Measurements from ENCODE around the gene TBC1D5. TPM values are rescaled to one million over a fixed set of nuclear protein-coding genes. Genes with fewer than 3 reads are reported as not detected.

TBC1D5 gene
- total RNA-seq, 1 donor from 2014 or later: 48.1 TPM

- H3K4me3 ChIP-seq: no peak overlapping the region
- H3K36me3 ChIP-seq: no peaks in the 10 kb centered on the region
- no peaks in the 10 kb centered on the region for H3K4me1 ChIP-seq
- H3K27me3 ChIP-seq: no peaks in the 10 kb centered on the region
- no peaks in the 10 kb centered on the region for H3K9me3 ChIP-seq
- H3K27ac ChIP-seq: no peak overlapping the region
- no peak for DNase-seq (ENCODE audit: extremely low spot score in 2 of 2)
- intact Hi-C loops (cut with DNase I): loop anchor here (1.0 kb wide), 1 partner anchor 23 kb away; no protein-coding TSS in a partner anchor
- TF ChIP-seq CTCF (IDR thresholded peaks at IDR 0.05) (no peak), POLR2AphosphoS5 (IDR thresholded peaks at IDR 0.05; ENCODE audit: insufficient read depth in 1 of 2, low read depth in 1 of 2) (no peak), POLR2A (IDR thresholded peaks at IDR 0.05) (no peak)
Measured at GRCh38 chr3:17288839-17289399, 453.5 kb downstream of the TBC1D5 start.

- intact Hi-C loops (cut with DNase I): no loop called here
- Histone ChIP-seq H3K9me3 (no peaks in the 10 kb centered on the region), H3K36me3 (no peaks in the 10 kb centered on the region), H3K4me3 (no peak overlapping the region), H3K27me3 (no peaks in the 10 kb centered on the region), H3K4me1 (no peaks in the 10 kb centered on the region), H3K27ac (no peak overlapping the region)
- DNase-seq (ENCODE audit: extremely low spot score in 2 of 2): no peak
- no peak for TF ChIP-seq CTCF (IDR thresholded peaks at IDR 0.05)
Measured at GRCh38 chr3:17287006-17287689, 455.3 kb downstream of the TBC1D5 start.

GRCh38 chr3:17278006-17278405, 464.4 kb downstream of the TBC1D5 start:
- DNase-seq (ENCODE audit: extremely low spot score in 2 of 2): no peak
- Histone ChIP-seq H3K4me3 (no peak overlapping the region), H3K27ac (no peak overlapping the region), H3K4me1 (no peaks in the 10 kb centered on the region), H3K9me3 (no peaks in the 10 kb centered on the region), H3K27me3 (no peaks in the 10 kb centered on the region), H3K36me3 (no peaks in the 10 kb centered on the region)
- TF ChIP-seq CTCF (IDR thresholded peaks at IDR 0.05) (no peak), POLR2A (IDR thresholded peaks at IDR 0.05) (no peak), POLR2AphosphoS5 (IDR thresholded peaks at IDR 0.05; ENCODE audit: insufficient read depth in 1 of 2, low read depth in 1 of 2) (no peak)
- intact Hi-C loops (cut with DNase I): no loop called here

GRCh38 chr3:17266846-17267245, 475.6 kb downstream of the TBC1D5 start:
- Histone ChIP-seq H3K27me3 (no peaks in the 10 kb centered on the region), H3K9me3 (no peaks in the 10 kb centered on the region), H3K27ac (no peak overlapping the region), H3K4me1 (no peaks in the 10 kb centered on the region), H3K4me3 (no peak overlapping the region), H3K36me3 (no peaks in the 10 kb centered on the region)
- no peak for DNase-seq (ENCODE audit: extremely low spot score in 2 of 2)
- no peak for TF ChIP-seq CTCF (IDR thresholded peaks at IDR 0.05)
- TF ChIP-seq POLR2AphosphoS5 (IDR thresholded peaks at IDR 0.05; ENCODE audit: insufficient read depth in 1 of 2, low read depth in 1 of 2): no peak
- intact Hi-C loops (cut with DNase I): no loop called here

GRCh38 chr3:17261627-17262369, 480.6 kb downstream of the TBC1D5 start:
- Histone ChIP-seq H3K27me3 (no peaks in the 10 kb centered on the region), H3K27ac (no peak overlapping the region), H3K36me3 (no peaks in the 10 kb centered on the region), H3K9me3 (no peaks in the 10 kb centered on the region), H3K4me3 (no peak overlapping the region), H3K4me1 (no peaks in the 10 kb centered on the region)
- no peak for DNase-seq (ENCODE audit: extremely low spot score in 2 of 2)
- intact Hi-C loops (cut with DNase I): loop anchor here (5.0 kb wide), 1 partner anchor 151 kb away; no protein-coding TSS in a partner anchor
- TF ChIP-seq POLR2A (IDR thresholded peaks at IDR 0.05): no peak
- TF ChIP-seq CTCF (IDR thresholded peaks at IDR 0.05): no peak
- no peak for TF ChIP-seq POLR2AphosphoS5 (IDR thresholded peaks at IDR 0.05; ENCODE audit: insufficient read depth in 1 of 2, low read depth in 1 of 2)

Measured in vagina (tissue), 2 donors.